Neural cell (in vitro differentiated cells): ENCODE measurements around the gene HOXB6. TPM values are rescaled to one million over a fixed set of nuclear protein-coding genes. Genes with fewer than 3 reads are reported as not detected.
A peak's percentile ranks its signal among the peaks of the same experiment; 100 is the strongest.

ENCODE experiments used
- H2AFZ ChIP-seq: fragments of 200-600, 300-800 bp; sonication (generic), shearing (Covaris generic); 2 replicates; pipeline ENCODE4 v1.6.0; 2014; ENCODE audit warnings: low read depth, mild to moderate bottlenecking, antibody characterized with exemption, low read length, moderate library complexity
- H3F3A ChIP-seq: fragments of 200-600 bp; shearing (Covaris generic); 2 replicates; pipeline ENCODE4 v1.6.1; 2016; ENCODE audit warnings: mild to moderate bottlenecking, moderate library complexity, mixed read lengths, antibody characterized with exemption, low read length; ENCODE audit not compliant: insufficient read depth, poor library complexity, severe bottlenecking
- H3K27ac ChIP-seq: fragments of 200-600, 300-800 bp; sonication (generic), shearing (Covaris generic); 2 replicates; pipeline ENCODE4 v1.5.1; 2014; ENCODE audit warnings: mild to moderate bottlenecking, low read length, moderate library complexity
- H3K27me3 ChIP-seq: fragments of 300-800, 200-600 bp; sonication (generic), shearing (Covaris generic); 2 replicates; pipeline ENCODE4 v1.6.0; 2014; ENCODE audit warnings: mild to moderate bottlenecking, low read depth, low read length, moderate library complexity; ENCODE audit not compliant: insufficient read depth
- H3K36me3 ChIP-seq: fragments of 300-800, 200-600 bp; sonication (generic), shearing (Covaris generic); 2 replicates; pipeline ENCODE4 v1.5.1; 2014; ENCODE audit warnings: mild to moderate bottlenecking, antibody characterized with exemption, low read length, moderate library complexity; ENCODE audit not compliant: insufficient read depth
- H3K4me2 ChIP-seq: fragments of 300-800, 200-600 bp; sonication (generic), shearing (Covaris generic); 2 replicates; pipeline ENCODE4 v1.6.0; 2014; ENCODE audit warnings: mild to moderate bottlenecking, low read length
- H3K4me3 ChIP-seq: fragments of 300-800, 200-600 bp; sonication (generic), shearing (Covaris generic); 2 replicates; pipeline ENCODE4 v1.5.1; 2014; ENCODE audit warnings: mild to moderate bottlenecking, low read length, moderate library complexity
- H3K79me2 ChIP-seq: fragments of 200-600 bp; shearing (Covaris generic); replicated peaks from 2 replicates; pipeline ENCODE4 v1.6.0; 2014; ENCODE audit warnings: mild to moderate bottlenecking, low read length, moderate library complexity; ENCODE audit not compliant: insufficient read depth
- H3K9ac ChIP-seq: fragments of 300-800, 200-600 bp; sonication (generic), shearing (Covaris generic); 2 replicates; pipeline ENCODE4 v1.6.1; 2016; ENCODE audit warnings: mild to moderate bottlenecking, low read length, mixed read lengths
- H3K9me2 ChIP-seq: fragments of 200-600 bp; shearing (Covaris generic); 2 replicates; pipeline ENCODE4 v1.6.1; 2016; ENCODE audit warnings: mild to moderate bottlenecking, low read length, mixed read lengths; ENCODE audit not compliant: insufficient read depth
- H3K9me3 ChIP-seq: fragments of 200-600, 300-800 bp; sonication (generic), shearing (Covaris generic); 2 replicates; pipeline ENCODE4 v1.6.1; 2016; ENCODE audit warnings: mild to moderate bottlenecking, mixed run types, low read length, moderate library complexity, mixed read lengths
- H4K20me1 ChIP-seq: fragments of 200-600 bp; shearing (Covaris generic); 2 replicates; pipeline ENCODE4 v1.6.1; 2016; ENCODE audit warnings: mild to moderate bottlenecking, mixed run types; ENCODE audit not compliant: insufficient read depth
- CTCF ChIP-seq: fragments of 450-650 bp; IDR thresholded peaks from 2 replicates; pipeline ENCODE4 v1.5.1; 2014; ENCODE audit warnings: antibody characterized with exemption, mild to moderate bottlenecking, moderate library complexity; ENCODE audit not compliant: poor library complexity, severe bottlenecking
- EP300 ChIP-seq: fragments of 450-650 bp; conservative IDR thresholded peaks from 2 replicates; pipeline ENCODE4 v1.6.1; 2014; ENCODE audit warnings: antibody characterized with exemption, mild to moderate bottlenecking, moderate library complexity; ENCODE audit not compliant: poor library complexity, severe bottlenecking
- EZH2 ChIP-seq: fragments of 200-600, 300-800 bp; shearing (Covaris generic), sonication (generic); IDR thresholded peaks from 2 replicates; pipeline ENCODE4 v1.6.1; 2014; ENCODE audit warnings: antibody characterized with exemption, low read length, borderline replicate concordance, mild to moderate bottlenecking; ENCODE audit not compliant: insufficient read depth, poor library complexity, severe bottlenecking
- MXI1 ChIP-seq: fragments of 450-650 bp; conservative IDR thresholded peaks from 2 replicates; pipeline ENCODE4 v1.6.1; 2014; ENCODE audit warnings: antibody characterized with exemption, mild to moderate bottlenecking; ENCODE audit not compliant: poor library complexity, severe bottlenecking
- POLR2AphosphoS5 ChIP-seq: IDR thresholded peaks from 2 replicates; pipeline ENCODE4 v1.6.1; 2012
- RAD21 ChIP-seq: fragments of 450-650 bp; conservative IDR thresholded peaks from 2 replicates; pipeline ENCODE4 v1.6.1; 2014; ENCODE audit warnings: antibody characterized with exemption, mild to moderate bottlenecking, moderate library complexity
- REST ChIP-seq: IDR thresholded peaks from 2 replicates; pipeline ENCODE4 v1.6.1; 2012; ENCODE audit warnings: borderline replicate concordance
- SMC3 ChIP-seq: fragments of 450-650 bp; conservative IDR thresholded peaks from 2 replicates; pipeline ENCODE4 v1.6.1; 2014; ENCODE audit warnings: antibody characterized with exemption, mild to moderate bottlenecking, moderate library complexity; ENCODE audit not compliant: poor library complexity
- TAF1 ChIP-seq: IDR thresholded peaks from 2 replicates; pipeline ENCODE4 v1.6.1; 2012; ENCODE audit warnings: low read depth
- polyA plus RNA-seq: library from polyadenylated mRNA; depleted of rRNA; stranded (reverse); fragments of >200 nt; gene quantifications from 2 replicates; pipeline ENCODE4 v1.2.3, GENCODE V29; 2014

The HOXB6 gene
- polyA plus RNA-seq, 1 donor from 2014 or later: not detected

DNA sequence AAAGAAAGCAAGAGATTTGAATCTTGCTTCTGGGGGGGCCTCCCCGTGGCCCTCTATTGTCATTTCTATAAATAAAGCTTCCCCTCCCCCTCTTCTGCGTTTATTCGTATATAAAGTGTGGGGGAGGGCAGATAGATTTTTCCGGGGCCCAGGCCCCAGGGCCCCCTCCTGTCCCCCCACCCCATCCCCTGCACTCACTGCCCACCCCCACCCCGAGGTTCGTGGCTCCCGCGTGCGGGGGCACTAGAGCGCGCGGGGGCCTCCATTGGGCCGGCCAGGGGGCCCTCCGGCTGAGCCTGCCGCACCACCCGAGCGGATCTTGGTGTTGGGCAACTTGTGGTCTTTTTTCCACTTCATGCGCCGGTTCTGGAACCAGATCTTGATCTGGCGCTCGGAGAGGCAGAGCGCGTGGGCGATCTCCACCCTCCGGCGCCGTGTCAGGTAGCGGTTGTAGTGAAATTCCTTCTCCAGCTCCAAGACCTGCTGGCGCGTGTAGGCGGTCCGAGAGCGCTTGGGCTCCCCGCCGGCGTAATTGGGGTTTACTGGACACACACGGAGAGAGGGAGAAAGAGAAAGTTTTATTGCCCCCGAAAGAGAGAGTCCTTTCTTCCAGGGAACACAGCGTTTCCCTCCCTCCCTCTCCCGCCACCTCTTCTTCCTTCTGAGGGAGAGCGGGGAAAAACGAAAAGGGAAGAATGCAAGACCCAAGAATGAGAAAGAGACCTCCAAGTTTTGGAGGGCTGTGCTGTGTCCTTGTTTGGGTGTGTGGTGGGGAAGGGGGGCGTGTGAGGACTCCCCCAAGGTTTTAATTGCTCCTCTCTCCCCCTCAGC lies 28.1 kb downstream of the HOXB6 start:
- H3K4me3 ChIP-seq: no peak overlapping the region
- no peaks in the 10 kb centered on the region for H3K9me3 ChIP-seq
- H3K36me3 ChIP-seq: no peaks in the 10 kb centered on the region
- no peak overlapping the region for H3K9ac ChIP-seq
- no peaks in the 10 kb centered on the region for H3K9me2 ChIP-seq
- TF ChIP-seq POLR2AphosphoS5 (peak; percentile 14), EZH2 (peak; percentile 48), MXI1 (no peak), TAF1 (no peak)
- no peaks in the 10 kb centered on the region for H3K79me2 ChIP-seq
- H3F3A ChIP-seq: no peaks in the 10 kb centered on the region
- H3K4me2 ChIP-seq: no peak overlapping the region
- peaks cover 98% of the 10 kb centered on the region for H3K27me3 ChIP-seq
- no peaks in the 10 kb centered on the region for H4K20me1 ChIP-seq
- H2AFZ ChIP-seq: no peak overlapping the region
- H3K27ac ChIP-seq: no peak overlapping the region

DNA sequence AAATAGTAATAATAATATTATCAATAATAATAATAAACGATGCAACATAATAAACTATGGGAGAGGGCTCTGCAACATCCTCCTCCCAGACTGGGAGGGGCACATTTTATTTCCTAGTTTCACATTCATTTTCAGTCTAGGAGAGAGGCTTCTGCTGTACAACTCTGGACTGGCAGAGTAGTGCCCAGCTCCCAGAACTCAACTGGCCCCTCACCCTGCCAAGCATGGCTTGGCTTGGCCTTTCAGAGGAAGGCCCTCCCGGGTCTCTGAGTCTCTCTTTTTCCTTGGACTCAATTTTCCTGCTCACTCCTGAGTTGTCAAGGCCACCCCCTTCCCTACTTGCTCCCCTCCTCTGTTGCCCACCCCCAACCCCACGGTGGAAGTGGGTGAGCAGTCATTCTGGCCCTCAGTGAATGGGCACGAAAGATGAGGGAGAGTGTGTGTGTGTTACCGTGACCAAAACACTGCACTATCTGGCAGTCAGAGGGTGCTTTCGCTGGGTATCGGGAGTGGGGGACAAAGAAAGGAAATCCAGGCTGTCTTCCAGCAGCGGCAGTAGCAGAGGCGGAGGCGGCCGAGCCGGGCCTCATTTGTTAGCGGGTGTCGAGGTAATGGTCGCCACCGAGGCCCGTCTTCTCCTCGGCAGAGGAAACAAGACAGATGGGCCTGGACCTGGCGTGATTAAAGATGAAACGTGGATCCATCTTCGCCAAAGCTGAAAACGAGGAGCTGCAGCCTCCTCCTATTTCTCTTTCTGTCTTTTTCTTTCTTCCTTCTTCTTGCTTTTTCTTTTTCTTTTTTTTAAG lies 28.9 kb downstream of the HOXB6 start:
- Histone ChIP-seq H3K9me2 (no peaks in the 10 kb centered on the region), H3K4me2 (no peak overlapping the region), H3K9ac (no peak overlapping the region), H3K27ac (no peak overlapping the region), H3F3A (no peaks in the 10 kb centered on the region), H3K4me3 (no peak overlapping the region), H3K27me3 (peaks cover 98% of the 10 kb centered on the region), H3K9me3 (no peaks in the 10 kb centered on the region), H3K36me3 (no peaks in the 10 kb centered on the region), H4K20me1 (no peaks in the 10 kb centered on the region), H2AFZ (no peak overlapping the region), H3K79me2 (no peaks in the 10 kb centered on the region)
- TF ChIP-seq MXI1: no peak
- no peak for TF ChIP-seq POLR2AphosphoS5
- TF ChIP-seq REST: no peak

- H3K27ac ChIP-seq: no peak overlapping the region
- no peaks in the 10 kb centered on the region for H3K79me2 ChIP-seq
- no peak overlapping the region for H3K4me2 ChIP-seq
- no peaks in the 10 kb centered on the region for H3F3A ChIP-seq
- no peak overlapping the region for H2AFZ ChIP-seq
- no peaks in the 10 kb centered on the region for H3K9me2 ChIP-seq
- H3K27me3 ChIP-seq: peaks cover 98% of the 10 kb centered on the region
- no peak overlapping the region for H3K4me3 ChIP-seq
- H4K20me1 ChIP-seq: no peaks in the 10 kb centered on the region
- no peaks in the 10 kb centered on the region for H3K36me3 ChIP-seq
- TF ChIP-seq POLR2AphosphoS5 (no peak), REST (no peak), CTCF (no peak), SMC3 (no peak), EZH2 (no peak), MXI1 (no peak), EP300 (no peak), TAF1 (no peak), RAD21 (no peak)
- H3K9me3 ChIP-seq: no peaks in the 10 kb centered on the region
- no peak overlapping the region for H3K9ac ChIP-seq
These were observed 29.7 kb downstream of the HOXB6 start for GRCh38 chr17:48575066-48575582.
